Measurements from ENCODE around the gene GASK1B.

DNA sequence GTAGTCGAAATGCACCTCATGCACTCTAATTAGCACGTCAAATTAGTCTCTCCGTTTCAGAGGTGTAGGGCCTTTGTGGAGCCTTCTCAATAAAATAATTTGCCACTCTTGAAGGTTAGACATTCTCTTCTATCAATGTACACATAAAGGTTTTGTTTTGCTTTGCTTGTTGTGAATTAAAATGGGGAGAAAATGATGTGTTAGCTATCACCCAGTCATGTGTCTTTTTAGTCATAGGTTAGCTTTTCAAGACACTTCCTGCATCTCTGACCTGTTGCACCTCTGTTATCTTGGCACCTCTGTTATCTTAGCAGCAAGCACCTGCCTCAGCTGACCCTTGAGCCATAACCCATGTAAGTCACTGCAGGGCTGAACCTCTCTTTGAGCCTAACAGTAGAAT is 38.4 kb upstream of the GASK1B start:
- TF ChIP-seq, protein P1, sequence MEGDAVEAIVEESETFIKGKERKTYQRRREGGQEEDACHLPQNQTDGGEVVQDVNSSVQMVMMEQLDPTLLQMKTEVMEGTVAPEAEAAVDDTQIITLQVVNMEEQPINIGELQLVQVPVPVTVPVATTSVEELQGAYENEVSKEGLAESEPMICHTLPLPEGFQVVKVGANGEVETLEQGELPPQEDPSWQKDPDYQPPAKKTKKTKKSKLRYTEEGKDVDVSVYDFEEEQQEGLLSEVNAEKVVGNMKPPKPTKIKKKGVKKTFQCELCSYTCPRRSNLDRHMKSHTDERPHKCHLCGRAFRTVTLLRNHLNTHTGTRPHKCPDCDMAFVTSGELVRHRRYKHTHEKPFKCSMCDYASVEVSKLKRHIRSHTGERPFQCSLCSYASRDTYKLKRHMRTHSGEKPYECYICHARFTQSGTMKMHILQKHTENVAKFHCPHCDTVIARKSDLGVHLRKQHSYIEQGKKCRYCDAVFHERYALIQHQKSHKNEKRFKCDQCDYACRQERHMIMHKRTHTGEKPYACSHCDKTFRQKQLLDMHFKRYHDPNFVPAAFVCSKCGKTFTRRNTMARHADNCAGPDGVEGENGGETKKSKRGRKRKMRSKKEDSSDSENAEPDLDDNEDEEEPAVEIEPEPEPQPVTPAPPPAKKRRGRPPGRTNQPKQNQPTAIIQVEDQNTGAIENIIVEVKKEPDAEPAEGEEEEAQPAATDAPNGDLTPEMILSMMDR (IDR thresholded peaks at IDR 0.05): no peak
- no peak for TF ChIP-seq POLR2A (IDR thresholded peaks at IDR 0.05)

Measured in testis (tissue), 2 donors.